A673 (cell line): ENCODE data around the gene ALOX15B.

ENCODE experiments used
- EZH2 ChIP-seq: fragments of 200-600 bp; sonication (generic); IDR thresholded peaks from 2 replicates; pipeline ENCODE4 v1.6.1; 2017; ENCODE audit warnings: borderline replicate concordance, low read depth, mild to moderate bottlenecking, mixed read lengths, antibody characterized with exemption, low read length; ENCODE audit not compliant: poor library complexity, severe bottlenecking
- TF ChIP-seq, protein P1 (sequence below): fragments of 300-800, 200-600 bp; sonication (generic); conservative IDR thresholded peaks from 2 replicates; pipeline ENCODE4 v1.5.1; 2017; ENCODE audit warnings: low read depth, mild to moderate bottlenecking, antibody characterized with exemption, low read length, moderate library complexity, mixed read lengths

DNA sequence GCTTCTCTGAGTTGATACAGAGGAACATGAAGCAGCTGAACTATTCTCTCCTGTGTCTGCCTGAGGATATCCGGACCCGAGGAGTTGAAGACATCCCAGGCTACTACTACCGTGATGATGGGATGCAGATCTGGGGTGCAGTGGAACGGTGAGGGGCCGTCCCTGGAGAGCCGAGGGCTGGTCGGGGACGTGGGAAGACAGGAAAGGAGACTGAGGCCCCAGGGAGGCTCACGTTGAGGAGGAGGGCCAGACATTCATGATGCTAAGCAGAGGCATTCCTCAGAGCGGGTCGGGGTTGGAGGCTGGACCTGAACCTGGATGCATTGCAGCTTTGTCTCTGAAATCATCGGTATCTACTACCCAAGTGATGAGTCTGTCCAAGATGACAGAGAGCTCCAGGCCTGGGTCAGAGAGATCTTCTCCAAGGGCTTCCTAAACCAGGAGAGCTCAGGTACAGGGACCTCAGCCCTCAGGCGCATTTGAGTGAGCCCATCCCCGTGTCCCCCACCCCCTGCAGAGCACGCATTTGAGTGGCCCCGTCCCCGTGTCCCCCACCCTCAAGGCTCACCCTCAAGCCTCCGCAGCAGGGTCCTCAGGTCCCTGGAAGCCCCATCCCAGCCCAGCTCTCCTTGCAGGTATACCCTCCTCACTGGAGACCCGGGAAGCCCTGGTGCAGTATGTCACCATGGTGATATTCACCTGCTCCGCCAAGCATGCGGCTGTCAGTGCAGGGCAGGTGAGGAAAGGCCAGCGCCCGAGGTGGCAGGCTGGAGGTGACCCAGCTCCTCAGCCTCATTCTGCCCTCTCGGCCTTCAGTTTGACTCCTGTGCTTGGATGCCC is 8.3 kb downstream of the ALOX15B start:
- TF ChIP-seq EZH2, result no peak
- TF ChIP-seq, protein P1, sequence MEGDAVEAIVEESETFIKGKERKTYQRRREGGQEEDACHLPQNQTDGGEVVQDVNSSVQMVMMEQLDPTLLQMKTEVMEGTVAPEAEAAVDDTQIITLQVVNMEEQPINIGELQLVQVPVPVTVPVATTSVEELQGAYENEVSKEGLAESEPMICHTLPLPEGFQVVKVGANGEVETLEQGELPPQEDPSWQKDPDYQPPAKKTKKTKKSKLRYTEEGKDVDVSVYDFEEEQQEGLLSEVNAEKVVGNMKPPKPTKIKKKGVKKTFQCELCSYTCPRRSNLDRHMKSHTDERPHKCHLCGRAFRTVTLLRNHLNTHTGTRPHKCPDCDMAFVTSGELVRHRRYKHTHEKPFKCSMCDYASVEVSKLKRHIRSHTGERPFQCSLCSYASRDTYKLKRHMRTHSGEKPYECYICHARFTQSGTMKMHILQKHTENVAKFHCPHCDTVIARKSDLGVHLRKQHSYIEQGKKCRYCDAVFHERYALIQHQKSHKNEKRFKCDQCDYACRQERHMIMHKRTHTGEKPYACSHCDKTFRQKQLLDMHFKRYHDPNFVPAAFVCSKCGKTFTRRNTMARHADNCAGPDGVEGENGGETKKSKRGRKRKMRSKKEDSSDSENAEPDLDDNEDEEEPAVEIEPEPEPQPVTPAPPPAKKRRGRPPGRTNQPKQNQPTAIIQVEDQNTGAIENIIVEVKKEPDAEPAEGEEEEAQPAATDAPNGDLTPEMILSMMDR, result no peak
